Measurements from ENCODE around the gene CDKN2A.

DNA sequence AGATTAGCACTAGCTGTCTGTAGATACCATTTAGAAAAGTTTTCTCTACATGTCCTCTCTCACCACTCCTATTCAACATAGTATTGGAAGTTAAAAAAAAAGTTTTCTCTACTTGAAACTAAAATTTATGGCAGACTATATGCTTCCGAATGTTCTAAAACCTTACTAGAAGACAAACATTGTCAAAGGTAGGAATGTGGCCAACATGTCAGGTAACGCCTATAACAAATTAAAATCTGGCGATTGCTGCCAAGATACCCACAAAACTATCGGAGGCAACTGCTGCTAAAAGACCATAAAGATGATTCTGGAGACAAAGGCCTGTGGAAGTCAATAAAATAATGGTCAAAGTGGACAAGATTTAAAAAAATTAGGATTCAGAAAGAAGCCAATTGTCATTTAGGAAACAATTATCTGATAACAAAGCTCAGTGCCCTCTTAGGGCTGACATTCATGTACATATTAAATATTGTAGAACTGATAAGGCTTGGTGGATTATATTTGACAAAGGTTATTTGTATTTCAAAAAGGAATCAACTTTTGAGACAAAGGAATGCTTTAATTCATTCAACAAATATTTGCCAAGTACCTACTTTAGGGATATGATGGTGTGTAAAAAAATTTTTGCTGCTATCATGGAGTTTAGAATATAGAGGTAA lies 52.7 kb downstream of the CDKN2A start:
- TF ChIP-seq, protein P1, sequence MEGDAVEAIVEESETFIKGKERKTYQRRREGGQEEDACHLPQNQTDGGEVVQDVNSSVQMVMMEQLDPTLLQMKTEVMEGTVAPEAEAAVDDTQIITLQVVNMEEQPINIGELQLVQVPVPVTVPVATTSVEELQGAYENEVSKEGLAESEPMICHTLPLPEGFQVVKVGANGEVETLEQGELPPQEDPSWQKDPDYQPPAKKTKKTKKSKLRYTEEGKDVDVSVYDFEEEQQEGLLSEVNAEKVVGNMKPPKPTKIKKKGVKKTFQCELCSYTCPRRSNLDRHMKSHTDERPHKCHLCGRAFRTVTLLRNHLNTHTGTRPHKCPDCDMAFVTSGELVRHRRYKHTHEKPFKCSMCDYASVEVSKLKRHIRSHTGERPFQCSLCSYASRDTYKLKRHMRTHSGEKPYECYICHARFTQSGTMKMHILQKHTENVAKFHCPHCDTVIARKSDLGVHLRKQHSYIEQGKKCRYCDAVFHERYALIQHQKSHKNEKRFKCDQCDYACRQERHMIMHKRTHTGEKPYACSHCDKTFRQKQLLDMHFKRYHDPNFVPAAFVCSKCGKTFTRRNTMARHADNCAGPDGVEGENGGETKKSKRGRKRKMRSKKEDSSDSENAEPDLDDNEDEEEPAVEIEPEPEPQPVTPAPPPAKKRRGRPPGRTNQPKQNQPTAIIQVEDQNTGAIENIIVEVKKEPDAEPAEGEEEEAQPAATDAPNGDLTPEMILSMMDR (conservative IDR thresholded peaks at IDR 0.05; ENCODE audit: low read length), result no peak
- no peak for TF ChIP-seq EZH2phosphoT487 (IDR thresholded peaks at IDR 0.05; ENCODE audit: borderline replicate concordance)

Data from Loucy (cell line).